ENCODE data around the gene KIAA0408. TPM values are rescaled to one million over a fixed set of nuclear protein-coding genes. Genes with fewer than 3 reads are reported as not detected.

KIAA0408 gene
- total and polyA plus RNA-seq, 3 donors from 2014 or later = 3.3 to 11.2 (median 4.1) TPM

DNA sequence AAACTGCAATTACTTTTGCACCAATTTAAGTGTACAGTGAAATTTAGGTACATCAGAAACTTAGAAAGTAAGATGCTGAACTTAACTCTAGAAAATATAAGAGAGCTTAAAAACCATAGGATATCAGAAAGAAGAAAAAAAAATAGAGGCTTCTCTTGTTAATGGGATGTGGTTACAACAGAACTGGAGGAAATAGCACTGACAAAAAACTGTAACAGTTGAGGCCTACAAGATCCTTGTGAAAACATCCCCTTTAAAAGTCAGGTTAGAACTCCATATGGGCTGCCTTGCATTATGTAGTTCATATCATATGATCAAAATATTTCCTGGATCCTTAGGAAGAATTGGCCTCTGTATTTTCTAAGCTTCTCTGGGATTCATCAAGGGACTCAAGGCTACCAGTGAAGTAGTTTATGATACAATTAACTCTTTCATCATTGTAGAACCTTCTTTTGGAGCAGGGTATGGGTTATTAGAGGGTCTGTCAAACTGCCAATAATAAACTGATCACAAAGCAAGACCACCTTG is 35.1 kb upstream of the KIAA0408 start:
- Histone ChIP-seq H3K4me3 (no peak overlapping the region), H3K4me1 (no peaks in the 10 kb centered on the region), H3K27me3 (no peaks in the 10 kb centered on the region), H3K36me3 (ENCODE audit: low read depth, missing control alignments) (no peaks in the 10 kb centered on the region), H3K9me3 (no peaks in the 10 kb centered on the region), H3K27ac (no peak overlapping the region)
- intact Hi-C loops (cut with DNase I; ENCODE audit: low total_unique reads) = no loop called here
- TF ChIP-seq, protein P1, sequence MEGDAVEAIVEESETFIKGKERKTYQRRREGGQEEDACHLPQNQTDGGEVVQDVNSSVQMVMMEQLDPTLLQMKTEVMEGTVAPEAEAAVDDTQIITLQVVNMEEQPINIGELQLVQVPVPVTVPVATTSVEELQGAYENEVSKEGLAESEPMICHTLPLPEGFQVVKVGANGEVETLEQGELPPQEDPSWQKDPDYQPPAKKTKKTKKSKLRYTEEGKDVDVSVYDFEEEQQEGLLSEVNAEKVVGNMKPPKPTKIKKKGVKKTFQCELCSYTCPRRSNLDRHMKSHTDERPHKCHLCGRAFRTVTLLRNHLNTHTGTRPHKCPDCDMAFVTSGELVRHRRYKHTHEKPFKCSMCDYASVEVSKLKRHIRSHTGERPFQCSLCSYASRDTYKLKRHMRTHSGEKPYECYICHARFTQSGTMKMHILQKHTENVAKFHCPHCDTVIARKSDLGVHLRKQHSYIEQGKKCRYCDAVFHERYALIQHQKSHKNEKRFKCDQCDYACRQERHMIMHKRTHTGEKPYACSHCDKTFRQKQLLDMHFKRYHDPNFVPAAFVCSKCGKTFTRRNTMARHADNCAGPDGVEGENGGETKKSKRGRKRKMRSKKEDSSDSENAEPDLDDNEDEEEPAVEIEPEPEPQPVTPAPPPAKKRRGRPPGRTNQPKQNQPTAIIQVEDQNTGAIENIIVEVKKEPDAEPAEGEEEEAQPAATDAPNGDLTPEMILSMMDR (IDR thresholded peaks at IDR 0.05) = no peak
- TF ChIP-seq POLR2A (IDR thresholded peaks at IDR 0.05) = no peak
- DNase-seq = no peak

DNA sequence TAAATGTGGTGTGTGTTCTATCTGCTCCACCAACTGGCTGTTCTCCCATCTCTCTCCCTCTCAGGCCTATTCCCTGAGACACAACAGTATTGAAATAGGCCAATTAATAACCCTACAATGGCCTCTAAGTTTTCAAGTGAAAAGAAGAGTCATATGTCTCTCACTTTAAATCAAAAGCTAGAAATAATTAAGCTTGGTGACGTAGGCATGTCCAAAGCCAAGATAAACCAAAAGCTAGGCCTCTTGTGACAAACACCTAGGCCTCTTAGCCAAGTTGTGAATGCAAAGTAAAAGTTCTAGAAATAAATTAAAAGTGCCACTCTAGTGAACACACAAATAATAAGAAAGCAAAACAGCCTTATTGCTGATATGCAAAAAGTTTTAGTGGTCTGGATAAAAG is 30.1 kb upstream of the KIAA0408 start:
- no peaks in the 10 kb centered on the region for H3K9me3 ChIP-seq
- peaks cover 7% of the 10 kb centered on the region for H3K4me1 ChIP-seq
- H3K27me3 ChIP-seq = no peaks in the 10 kb centered on the region
- no peak for DNase-seq
- H3K4me3 ChIP-seq = no peak overlapping the region
- intact Hi-C loops (cut with DNase I; ENCODE audit: low total_unique reads) = no loop called here
- TF ChIP-seq, protein P1 (IDR thresholded peaks at IDR 0.05) = no peak
- no peak for TF ChIP-seq POLR2A (IDR thresholded peaks at IDR 0.05)
- H3K36me3 ChIP-seq (ENCODE audit: low read depth, missing control alignments) = no peaks in the 10 kb centered on the region
- WGBS, 2 donors = 96 to 98% methylated on average over 1 of the region's 1 CpG
- no peak overlapping the region for H3K27ac ChIP-seq

DNA sequence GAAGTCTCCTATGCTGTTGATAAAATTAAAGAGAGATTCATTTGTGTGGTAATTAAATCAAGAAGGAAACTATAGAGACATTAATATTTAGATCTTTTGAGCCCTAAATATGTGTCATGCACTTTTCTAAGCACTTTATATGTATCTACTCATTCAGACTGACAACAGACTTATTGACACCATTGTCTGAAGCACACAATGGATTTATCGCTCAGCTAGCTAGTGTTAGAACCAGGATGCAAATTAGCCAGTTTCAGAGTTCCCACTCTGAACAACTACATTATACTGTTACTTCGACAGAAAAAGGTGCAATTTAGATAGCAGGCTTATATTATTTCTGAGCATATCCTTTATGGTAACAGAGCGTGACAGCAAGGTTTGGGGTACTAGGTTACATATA is 27.7 kb upstream of the KIAA0408 start:
- no peak for DNase-seq
- no peaks in the 10 kb centered on the region for H3K9me3 ChIP-seq
- TF ChIP-seq, protein P1 (IDR thresholded peaks at IDR 0.05) = no peak
- TF ChIP-seq POLR2A (IDR thresholded peaks at IDR 0.05) = no peak
- no peaks in the 10 kb centered on the region for H3K27me3 ChIP-seq
- WGBS, 2 donors = 94 to 98% methylated on average over 3 of the region's 3 CpGs
- intact Hi-C loops (cut with DNase I; ENCODE audit: low total_unique reads) = no loop called here
- H3K4me1 ChIP-seq = peaks cover 7% of the 10 kb centered on the region
- no peak overlapping the region for H3K4me3 ChIP-seq
- H3K27ac ChIP-seq = no peak overlapping the region
- no peaks in the 10 kb centered on the region for H3K36me3 ChIP-seq (ENCODE audit: low read depth, missing control alignments)

DNA sequence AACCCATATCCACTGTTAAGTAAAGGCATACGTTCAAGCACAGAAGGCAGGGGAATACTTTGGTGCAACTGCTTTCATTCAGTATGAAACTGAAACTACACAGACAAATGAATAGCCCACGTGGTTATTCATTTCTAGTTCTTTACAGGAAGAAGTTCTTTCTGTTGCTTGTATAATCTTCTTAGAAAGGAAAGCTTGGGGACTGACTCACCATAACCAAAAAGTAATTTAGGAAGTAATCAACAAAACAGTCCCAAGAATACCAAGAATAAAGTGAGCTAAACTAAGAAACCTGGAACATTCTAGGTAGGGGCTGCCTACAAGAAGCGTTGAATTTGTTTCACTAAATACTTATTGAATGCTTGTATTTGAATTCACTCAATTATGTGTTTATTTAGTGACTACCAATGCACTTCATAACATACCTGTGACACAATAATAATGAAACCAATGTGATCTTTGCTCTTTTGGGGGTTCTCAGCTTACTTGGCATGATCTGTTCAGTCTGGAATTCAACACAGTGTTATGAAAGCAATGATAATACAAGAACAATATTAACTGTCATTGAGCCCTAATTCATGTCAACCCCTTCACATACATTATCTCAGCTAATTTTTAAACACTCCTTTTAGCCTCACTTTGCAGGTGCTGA is 25.1 kb upstream of the KIAA0408 start:
- H3K36me3 ChIP-seq (ENCODE audit: low read depth, missing control alignments) = no peaks in the 10 kb centered on the region
- DNase-seq = no peak
- H3K27me3 ChIP-seq = no peaks in the 10 kb centered on the region
- H3K9me3 ChIP-seq = no peaks in the 10 kb centered on the region
- H3K4me1 ChIP-seq = peaks cover 7% of the 10 kb centered on the region
- 36 to 46% methylated on average over 3 of the region's 3 CpGs for WGBS, 2 donors
- TF ChIP-seq, protein P1 (IDR thresholded peaks at IDR 0.05) = no peak
- no peak for TF ChIP-seq POLR2A (IDR thresholded peaks at IDR 0.05)
- no peak overlapping the region for H3K4me3 ChIP-seq
- no peak overlapping the region for H3K27ac ChIP-seq
- intact Hi-C loops (cut with DNase I; ENCODE audit: low total_unique reads) = no loop called here

All from testis (tissue), 3 donors.